Measurements from ENCODE around the gene ZSWIM1. TPM values are rescaled to one million over a fixed set of nuclear protein-coding genes. Genes with fewer than 3 reads are reported as not detected.
A peak's percentile ranks its signal among the peaks of the same experiment; 100 is the strongest.

ZSWIM1 gene
- total RNA-seq, 4 donors from 2014 or later = 6.6 to 8.8 (median 7.6) TPM

- H3K36me3 ChIP-seq = peaks cover 4 to 100% (median 12%) of the 10 kb centered on the region in 3 donors
- intact Hi-C loops (cut with DNase I) = no loop called here
Measured at GRCh38 chr20:45848969-45849582, 32.0 kb upstream of the ZSWIM1 start.

GRCh38 chr20:45850238-45850637, 30.8 kb upstream of the ZSWIM1 start:
- TF ChIP-seq POLR2A (IDR thresholded peaks at IDR 0.05) (no peak), CTCF (IDR thresholded peaks at IDR 0.05) (no peak)
- Histone ChIP-seq H3K4me3 (no peak overlapping the region), H3K36me3 (peaks cover 0 to 100% (median 10%) of the 10 kb centered on the region in 3 donors), H3K4me1 (peaks cover 3 to 12% (median 7%) of the 10 kb centered on the region in 3 donors), H3K9me3 (no peaks in the 10 kb centered on the region), H3K27me3 (no peaks in the 10 kb centered on the region), H3K27ac (peak overlapping the region in 1 of 4 donors; percentile 1)
- 80 to 95% methylated on average over 2 of the region's 2 CpGs for WGBS, 2 donors
- intact Hi-C loops (cut with DNase I) = no loop called here
- no peak for DNase-seq

More at GRCh38 chr20:45848969-45849582, 32.0 kb upstream of the ZSWIM1 start:
- DNase-seq = no peak
- H3K27me3 ChIP-seq = no peaks in the 10 kb centered on the region
- H3K4me3 ChIP-seq = no peak overlapping the region
- no peak overlapping the region for H3K27ac ChIP-seq
- no peaks in the 10 kb centered on the region for H3K9me3 ChIP-seq
- TF ChIP-seq CTCF (IDR thresholded peaks at IDR 0.05) = no peak
- TF ChIP-seq POLR2A (IDR thresholded peaks at IDR 0.05) = no peak
- WGBS, 2 donors = 72 to 84% methylated on average over 8 of the region's 8 CpGs
- peaks cover 0 to 2% (median 0%) of the 10 kb centered on the region in 3 donors for H3K4me1 ChIP-seq

- no peak for TF ChIP-seq POLR2A (IDR thresholded peaks at IDR 0.05)
- no peak for TF ChIP-seq CTCF (IDR thresholded peaks at IDR 0.05)
- H3K4me3 ChIP-seq = no peak overlapping the region
- H3K9me3 ChIP-seq = no peaks in the 10 kb centered on the region
- H3K27ac ChIP-seq = no peak overlapping the region
- intact Hi-C loops (cut with DNase I) = no loop called here
- peaks cover 7 to 19% (median 14%) of the 10 kb centered on the region in 3 donors for H3K4me1 ChIP-seq
- 100% methylated on average over 1 of the region's 1 CpG for WGBS, 2 donors
- peaks cover 0 to 94% (median 3%) of the 10 kb centered on the region in 3 donors for H3K36me3 ChIP-seq
- no peak for DNase-seq
- H3K27me3 ChIP-seq = no peaks in the 10 kb centered on the region
Measured at GRCh38 chr20:45850926-45851325, 30.1 kb upstream of the ZSWIM1 start.

GRCh38 chr20:45851501-45851900, 29.5 kb upstream of the ZSWIM1 start:
- no peak overlapping the region for H3K27ac ChIP-seq

More at GRCh38 chr20:45851501-45851900, 29.5 kb upstream of the ZSWIM1 start:
- Histone ChIP-seq H3K27me3 (no peaks in the 10 kb centered on the region), H3K4me3 (no peak overlapping the region), H3K36me3 (peaks cover 0 to 88% (median 0%) of the 10 kb centered on the region in 3 donors), H3K9me3 (no peaks in the 10 kb centered on the region), H3K4me1 (peaks cover 13 to 25% (median 20%) of the 10 kb centered on the region in 3 donors)
- no peak for DNase-seq
- intact Hi-C loops (cut with DNase I) = no loop called here
- TF ChIP-seq CTCF (IDR thresholded peaks at IDR 0.05) (no peak), POLR2A (IDR thresholded peaks at IDR 0.05) (no peak)

Data from esophagus squamous epithelium (tissue), 5 donors.